Erythroblast (primary cell): ENCODE results near the gene C5orf58.

Experiments used
- DNase-seq, 2 experiments: peaks; one replicate each; lab custom pipeline; 2025; lab: John Stamatoyannopoulos, UW
- GATA1 ChIP-seq: IDR thresholded peaks from 2 replicates; pipeline ENCODE4 v1.6.1; 2011; ENCODE audit warnings: low read depth, mild to moderate bottlenecking, control low read depth, low read length, moderate library complexity
- POLR2A ChIP-seq: IDR thresholded peaks from 2 replicates; pipeline ENCODE4 v1.6.1; 2011; ENCODE audit warnings: mild to moderate bottlenecking, low read length

The C5orf58 gene

DNA sequence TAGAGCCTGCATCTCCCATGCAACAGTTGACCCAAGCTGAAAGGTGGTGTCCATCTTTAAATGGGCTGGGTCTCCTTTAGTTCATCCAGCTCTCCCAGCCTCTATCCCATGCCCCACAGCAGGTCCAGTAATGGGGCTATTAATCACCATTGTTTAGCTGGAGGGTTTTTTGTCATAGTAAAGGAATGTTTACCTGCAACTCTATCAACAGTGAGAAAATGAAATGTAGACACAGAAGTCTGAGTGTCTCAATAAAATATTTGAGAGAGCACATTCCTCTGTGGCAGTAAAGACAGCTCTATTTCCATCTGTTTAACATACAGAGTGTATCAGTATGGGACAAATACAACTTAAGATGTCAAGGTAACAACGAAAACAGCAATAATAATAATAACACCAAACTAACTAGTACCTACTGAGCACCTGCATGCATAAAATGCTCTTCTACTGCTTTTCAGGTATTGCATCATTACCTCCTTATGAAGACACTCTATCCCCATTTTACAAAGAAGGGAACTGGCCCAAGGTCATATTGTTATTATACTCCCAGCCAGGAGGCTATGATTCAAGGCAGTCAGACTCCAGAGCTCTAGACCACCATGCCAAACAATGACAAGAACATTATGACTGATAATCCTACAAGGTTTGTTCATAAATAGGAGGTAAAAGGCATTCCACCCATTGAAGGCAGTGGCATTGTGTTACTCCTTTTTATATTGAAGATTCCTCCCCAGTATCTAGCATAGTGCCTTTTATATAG is 21.0 kb upstream of the C5orf58 start:
- no peak for DNase-seq
- TF ChIP-seq POLR2A: no peak
- TF ChIP-seq GATA1: no peak

DNA sequence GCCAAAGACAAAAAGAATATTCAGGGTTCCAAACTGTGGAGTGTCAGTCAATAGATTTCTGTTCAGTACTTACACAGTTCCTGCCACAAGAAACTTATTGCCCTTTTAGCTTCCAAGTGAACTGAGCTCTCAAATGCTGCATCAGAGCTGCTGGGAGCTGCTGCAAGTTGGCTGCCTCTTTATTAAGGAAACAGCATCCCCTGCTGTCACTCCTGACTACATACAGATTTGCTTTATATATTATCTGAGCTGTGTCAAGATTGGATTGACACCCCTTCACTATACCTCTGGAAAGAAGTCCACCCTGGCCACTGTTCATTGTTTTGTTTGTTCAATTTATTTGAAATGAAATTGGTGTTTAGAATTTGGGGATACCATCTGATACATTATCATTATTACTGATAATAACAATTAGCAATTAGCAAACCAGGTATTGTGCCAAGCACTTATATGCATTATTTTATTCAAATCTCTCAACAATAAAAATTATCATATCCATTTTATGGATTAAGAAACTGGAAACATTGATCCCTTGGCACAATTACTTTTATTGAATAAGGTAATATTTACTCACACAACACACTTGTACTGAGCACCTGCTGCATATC is 16.4 kb upstream of the C5orf58 start:
- TF ChIP-seq GATA1: no peak
- TF ChIP-seq POLR2A: no peak
- DNase-seq: peak; percentile 56 to 61

DNA sequence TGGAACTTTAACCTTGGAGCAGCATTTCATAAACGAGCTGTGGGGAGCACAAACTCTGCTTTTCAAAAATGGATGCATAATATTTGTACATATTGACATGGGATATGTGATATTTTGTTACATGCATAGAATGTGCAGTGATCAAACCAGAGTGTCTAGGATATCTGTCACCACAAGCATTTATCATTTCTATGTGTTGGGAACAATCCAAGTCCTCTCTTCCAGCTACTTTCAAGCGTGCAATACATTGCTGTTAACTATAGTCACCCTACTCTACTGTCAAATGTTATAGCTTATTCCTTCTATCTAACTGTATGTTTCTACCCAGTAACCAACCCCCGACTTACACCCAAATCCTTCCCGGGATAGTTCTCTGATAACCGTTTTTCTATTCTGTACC is 15.0 kb upstream of the C5orf58 start:
- TF ChIP-seq POLR2A (no peak), GATA1 (no peak)
- DNase-seq: no peak

DNA sequence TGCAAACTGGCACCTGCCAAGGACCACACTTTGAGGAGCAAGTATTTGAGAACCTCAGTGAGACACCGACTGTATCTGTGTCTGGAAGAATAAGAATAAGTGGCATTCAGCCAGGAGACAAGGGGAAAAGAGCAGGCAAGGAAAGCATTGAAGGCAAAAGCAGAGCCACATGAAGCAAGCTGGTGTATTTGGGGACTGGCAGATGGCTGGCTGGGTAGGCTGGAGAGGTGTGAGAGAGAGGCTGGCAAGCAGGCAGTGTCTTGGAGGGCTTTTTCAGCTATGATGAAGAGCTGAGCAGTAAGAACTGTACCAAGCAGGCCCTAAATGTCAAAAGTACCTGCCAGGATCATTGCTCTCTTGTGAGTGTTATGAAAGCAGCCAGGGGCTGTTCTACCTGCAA is 14.1 kb upstream of the C5orf58 start:
- TF ChIP-seq GATA1: no peak
- TF ChIP-seq POLR2A: no peak
- no peak for DNase-seq

DNA sequence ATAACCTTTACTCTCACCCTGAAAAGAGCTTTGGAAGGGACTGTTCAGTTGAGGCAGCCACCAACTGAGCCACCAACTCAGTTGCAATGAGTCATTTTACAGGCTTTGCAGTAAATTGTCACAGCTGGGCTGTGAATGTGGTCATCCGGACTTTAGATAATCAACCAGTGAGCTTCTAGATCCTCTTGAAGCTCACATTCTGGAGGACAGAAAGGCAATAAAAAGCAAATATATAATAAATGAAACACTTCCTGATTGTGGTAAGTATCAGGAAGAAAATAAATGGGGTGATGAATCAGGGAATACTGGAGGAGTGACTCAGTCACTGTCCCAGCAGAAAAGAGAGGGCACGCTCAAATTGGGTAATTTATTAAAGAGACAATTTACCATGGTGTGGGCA is 13.2 kb upstream of the C5orf58 start:
- TF ChIP-seq POLR2A (no peak), GATA1 (no peak)
- DNase-seq: no peak

DNA sequence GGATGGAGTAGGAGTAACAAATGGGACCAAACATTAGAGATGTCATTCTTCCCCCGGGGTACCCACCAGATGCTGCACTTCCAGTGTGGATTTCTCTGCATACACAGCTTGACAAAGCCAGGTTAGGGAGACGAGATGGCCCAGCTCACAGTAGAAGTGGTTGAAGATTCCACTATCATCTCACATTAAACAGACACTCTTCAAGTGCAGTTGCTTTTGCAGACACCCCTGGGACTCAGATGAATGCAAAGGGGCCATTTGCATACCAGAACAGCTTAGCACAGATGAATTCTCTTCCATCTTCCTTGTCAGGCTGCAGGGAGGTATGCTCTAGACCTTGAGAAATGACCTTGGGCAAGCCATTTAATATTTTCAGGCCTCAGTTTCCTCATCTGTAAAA is 12.6 kb upstream of the C5orf58 start:
- DNase-seq: no peak
- TF ChIP-seq GATA1 (no peak), POLR2A (no peak)

DNA sequence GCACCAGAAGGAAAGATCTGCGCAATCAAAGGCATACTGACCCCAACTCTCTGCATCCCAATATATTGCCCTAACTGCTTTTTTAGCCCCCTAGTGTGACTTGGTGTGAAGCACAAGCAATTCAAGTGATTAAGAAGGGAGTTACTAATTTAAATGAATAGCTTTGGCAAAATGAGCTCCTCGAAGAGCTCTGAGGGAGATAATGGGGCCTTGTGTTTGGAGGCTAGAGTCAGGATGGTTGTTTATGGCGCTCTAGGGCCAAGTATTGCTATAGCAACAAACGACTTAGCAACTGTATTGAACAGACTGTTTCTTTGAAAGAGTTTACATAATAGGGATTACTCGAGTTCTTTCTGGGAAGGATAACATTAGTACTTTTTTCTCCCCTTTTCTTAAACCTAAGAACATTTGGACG is 11.5 kb upstream of the C5orf58 start:
- TF ChIP-seq GATA1: no peak
- TF ChIP-seq POLR2A: no peak
- DNase-seq: no peak

DNA sequence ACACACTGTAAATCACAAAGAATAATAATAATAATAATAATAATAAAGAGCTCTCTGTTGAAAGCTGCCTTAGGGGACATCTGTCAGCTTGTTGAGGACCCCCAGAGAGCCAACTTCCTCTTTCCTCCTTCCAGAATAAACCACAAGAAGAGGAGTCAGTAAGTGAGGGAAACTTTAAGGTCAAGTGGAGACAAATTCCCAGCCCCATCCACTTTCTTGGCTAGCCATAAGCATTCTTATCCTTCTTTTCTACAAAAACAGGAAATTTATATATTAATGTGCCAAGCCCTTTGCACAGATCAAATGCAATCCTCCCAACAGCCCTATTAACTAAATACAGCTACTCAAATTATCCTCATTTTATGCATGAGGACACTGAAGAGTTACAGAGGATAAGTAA is 9.4 kb upstream of the C5orf58 start:
- DNase-seq: no peak
- TF ChIP-seq POLR2A (no peak), GATA1 (no peak)

DNA sequence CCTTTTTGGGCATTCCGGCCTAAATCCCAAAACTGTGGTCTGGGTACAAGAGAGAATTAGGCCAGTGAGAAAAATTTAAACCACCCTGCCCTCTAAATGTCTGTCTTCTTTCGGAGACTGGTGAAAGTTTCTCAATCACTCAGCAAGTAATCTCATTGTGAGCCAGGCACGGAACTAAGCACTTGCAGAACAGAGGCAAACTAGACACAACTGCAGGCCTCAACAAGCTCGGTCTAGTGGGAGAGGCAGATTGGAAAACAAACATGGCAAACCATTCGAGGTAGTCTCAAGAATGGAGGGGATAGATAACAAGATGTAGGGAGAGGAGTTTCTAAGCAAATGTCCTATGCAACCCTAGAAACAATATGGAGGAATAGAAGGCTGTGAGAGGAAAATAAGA is 8.9 kb upstream of the C5orf58 start:
- no peak for DNase-seq
- TF ChIP-seq GATA1: no peak
- TF ChIP-seq POLR2A: no peak

DNA sequence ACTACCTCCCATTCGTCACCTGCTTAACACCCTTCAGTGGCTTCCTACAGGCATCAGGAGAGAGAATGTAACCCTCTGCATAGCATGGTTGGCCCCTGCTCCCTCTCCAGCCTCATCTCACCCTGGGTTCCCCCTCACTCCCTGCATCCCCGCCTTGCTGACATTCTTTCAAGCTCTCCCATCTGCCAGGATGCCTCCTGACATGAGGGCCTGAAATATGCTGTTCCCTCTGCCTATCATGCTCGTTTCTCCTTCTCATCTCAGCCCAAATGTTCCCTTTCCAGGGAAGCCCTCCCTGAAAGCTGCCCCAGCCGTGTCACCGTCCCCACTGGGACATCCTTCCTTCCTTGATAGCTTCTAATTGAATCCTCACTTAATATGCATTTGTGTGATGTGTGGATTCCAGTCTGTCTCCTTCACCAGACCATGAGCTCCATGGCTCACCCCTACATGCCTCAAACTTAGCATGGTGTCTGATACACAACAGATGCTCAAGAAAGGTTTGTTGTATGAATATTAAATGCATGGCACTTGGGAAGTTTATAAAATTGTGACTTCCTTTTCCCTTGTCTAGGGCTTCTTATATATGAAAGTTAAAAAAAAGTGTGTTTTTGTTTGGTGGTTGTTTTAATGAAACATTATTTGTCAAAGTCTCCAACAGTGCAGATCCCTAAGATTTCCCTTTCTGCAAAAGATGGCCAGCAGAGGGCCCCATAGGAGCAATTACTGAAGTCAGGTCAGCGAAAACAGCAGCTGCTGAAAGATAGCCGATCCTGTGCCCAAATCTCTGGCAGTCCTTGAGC is 7.3 kb upstream of the C5orf58 start:
- TF ChIP-seq POLR2A (no peak), GATA1 (no peak)
- DNase-seq: peak; percentile 71 to 85

DNA sequence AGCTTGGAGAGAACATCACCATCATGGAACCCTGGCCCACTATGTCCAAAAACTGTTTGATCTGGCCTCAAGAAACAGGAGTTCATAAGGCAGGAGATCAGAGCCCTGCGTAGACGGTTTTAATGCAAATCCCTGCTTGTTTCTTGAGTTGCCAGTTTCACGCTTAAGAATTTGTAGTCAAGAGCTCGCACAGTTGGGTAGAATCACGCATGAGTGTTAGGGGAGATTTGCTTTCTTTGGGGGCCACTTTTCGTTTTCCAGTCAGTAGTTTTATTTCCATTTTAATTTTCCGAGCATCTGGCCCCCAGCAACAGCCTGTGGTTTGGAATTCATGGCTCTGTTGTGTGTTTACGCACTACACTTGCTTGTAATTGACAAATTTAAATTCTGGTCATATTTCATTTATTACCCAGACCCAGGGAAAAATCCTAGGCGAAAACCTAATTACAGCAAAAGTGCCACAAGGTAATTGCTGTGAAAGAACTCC is 6.6 kb upstream of the C5orf58 start:
- no peak for DNase-seq
- TF ChIP-seq POLR2A (no peak), GATA1 (no peak)

DNA sequence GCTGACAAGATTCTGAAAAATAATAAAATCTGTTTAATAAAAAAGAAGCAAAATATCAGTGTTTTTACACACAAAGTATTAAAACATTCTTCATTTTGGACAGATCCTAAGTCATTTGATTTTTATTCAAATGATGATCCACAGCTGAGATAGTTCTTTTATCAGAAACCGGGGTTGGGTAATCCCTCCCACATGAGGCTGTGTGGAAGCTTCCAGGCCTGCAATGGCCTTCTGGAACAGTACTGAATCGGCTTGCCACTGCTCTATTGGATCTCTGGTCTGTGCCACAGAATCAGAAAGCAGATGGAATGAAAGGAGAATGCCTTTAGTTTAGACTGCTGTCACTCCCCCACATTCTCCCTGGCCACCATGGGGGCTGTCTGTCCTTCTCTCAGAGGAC is 6.1 kb upstream of the C5orf58 start:
- TF ChIP-seq GATA1 (no peak), POLR2A (no peak)
- no peak for DNase-seq

DNA sequence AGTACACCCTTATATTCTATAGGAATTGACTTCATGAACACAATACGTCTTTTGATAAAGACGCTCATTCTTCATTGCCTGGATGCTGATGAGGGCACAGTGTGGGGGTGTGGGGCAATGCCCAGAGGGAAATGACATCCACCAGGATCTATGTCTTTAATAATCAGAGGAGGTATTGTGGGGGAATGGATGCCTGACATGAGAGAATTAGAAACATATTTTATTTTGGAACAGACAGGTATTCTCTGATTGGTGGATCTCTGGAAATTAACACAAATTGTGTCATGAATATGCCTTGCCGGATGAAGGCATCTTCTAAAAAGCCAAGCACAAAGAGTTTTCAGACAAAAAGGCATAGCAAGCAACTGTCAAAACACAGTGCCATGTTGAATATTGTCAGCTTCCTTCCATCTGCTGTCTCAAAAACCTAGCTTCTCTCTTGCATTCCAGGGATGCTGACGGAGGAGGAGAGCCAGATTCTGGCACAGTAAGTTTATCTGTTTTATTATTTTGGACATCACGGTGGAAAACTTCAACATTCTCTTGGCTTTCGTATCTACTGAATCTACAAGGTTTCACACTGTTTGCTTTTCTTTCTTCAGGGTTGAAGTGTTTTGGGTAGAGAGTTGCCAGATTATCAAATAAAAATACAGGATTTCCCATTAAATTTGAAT is 3.9 kb upstream of the C5orf58 start:
- DNase-seq: no peak
- TF ChIP-seq POLR2A: no peak
- TF ChIP-seq GATA1: no peak
